Stimulated activated CD4-positive, alpha-beta T cell treated with anti-CD3 and anti-CD28 coated beads, Interleukin-4, amount 100 ng/mL, for 48 hours (primary cell): ENCODE results near the gene MAD1L1.
"Not testable (repeated sequence)": the region's sequence is repeated elsewhere in the genome, so short reads cannot be mapped to it uniquely, and the experiment has no call there.

Source experiments
- DNase-seq, 2 donors: peaks; one replicate each; pipeline ENCODE4 v3.0.0-alpha.2; 2020; ENCODE audit warnings: low read depth in 2 of 2

The MAD1L1 gene

DNA sequence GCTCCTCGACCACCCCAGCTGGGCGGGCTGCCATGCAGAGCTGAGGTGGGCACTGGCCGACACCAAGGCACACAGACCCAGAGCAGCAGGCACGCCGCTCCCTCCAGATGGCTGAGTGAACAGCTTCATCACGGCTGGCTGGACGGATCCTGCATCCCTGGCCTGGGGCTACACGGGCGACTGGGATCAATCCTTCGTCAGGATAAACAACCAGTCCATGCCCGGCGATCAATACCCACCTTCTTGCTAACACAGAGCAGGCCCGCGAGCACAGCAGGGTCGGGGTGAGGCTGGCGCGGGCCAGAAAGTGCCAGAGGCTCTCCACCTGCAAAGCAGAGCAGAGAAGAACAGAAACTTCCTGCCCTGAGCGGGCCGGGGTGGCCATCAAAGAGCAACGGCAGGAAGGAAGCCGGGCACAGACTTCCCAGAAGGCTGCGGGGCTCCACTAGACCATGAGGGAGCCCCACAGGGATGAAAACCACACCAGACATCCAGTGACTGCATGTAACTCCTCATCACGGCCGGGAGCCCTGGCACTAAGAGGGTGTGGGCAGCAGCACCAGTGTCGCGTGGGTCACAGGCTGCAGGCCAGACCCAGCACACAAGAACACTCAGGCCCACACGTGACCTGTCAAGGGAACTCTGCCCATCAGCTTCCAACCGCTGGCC is 166.4 kb downstream of the MAD1L1 start:
- peak in 1 of 2 donors; percentile 4 for DNase-seq

DNA sequence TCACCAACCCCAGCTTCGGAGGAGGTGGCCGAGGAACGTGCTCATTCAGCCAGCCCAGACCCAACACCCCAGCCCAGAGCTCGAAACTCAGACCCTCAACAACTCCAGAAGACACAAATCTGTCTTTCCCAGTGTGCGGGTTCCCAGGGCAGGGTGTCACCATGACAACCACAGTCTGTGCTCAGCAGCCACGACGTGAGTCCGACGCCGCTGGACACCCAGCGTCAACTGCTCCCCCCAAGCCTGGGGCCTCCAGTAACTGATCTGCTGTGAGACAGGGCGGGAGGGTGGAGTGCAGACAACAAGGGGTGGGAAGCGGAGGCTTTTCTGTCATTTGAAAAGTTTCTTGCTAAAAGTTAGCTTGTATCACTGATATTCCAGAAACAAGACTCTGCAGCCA is 167.2 kb downstream of the MAD1L1 start:
- DNase-seq, result no peak

DNA sequence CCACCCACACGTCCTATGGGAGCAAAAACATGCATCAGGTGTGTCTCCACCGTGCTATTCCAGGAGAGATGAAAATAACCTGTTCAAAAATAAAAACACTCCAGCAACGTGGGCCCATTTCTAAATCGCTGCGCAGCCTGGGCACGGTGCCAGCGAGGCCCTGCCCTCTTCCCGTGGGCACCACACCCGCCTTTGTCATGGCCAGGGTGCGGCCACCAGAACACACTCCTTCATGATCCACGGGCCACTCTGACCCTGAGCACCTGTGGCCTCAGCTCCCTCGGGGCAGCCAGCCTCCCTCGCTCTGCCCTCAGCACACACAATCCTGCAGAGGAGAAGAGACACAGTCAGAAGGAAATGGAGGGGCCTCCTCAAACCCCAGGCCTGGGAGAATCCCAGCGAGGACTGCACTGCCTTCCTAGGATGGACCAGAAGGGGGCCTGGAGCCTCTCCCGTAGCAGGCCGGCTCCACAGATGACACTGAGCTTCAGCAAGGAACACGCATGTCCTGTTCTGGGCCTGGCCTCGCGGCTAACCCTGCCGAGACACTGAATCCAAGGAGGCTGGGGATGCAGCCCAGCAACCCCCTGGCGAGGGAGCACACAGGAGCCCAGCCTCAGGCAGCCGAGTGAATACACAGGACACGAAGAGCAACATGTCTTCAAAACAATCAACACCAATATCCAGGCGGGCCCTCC is 169.0 kb downstream of the MAD1L1 start:
- no peak for DNase-seq

DNA sequence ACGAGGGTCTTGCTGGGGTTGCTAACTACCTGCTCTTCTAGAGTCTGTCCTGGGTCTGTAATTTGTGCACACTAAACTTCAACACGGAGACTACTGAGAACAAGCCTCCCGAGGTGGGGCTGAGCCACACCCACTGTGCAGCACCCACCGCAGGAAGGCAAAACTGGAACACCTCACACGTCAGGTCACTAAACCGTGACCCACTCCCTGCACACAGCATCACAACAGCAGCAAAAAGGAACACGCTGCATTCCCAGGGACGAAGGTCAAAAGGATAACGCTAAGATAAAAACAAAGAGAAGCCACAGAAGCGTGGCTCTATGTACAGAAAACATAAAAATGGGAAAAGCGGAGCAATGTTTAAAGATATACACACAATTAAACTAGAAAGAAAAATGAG is 170.1 kb downstream of the MAD1L1 start:
- DNase-seq, result no peak

DNA sequence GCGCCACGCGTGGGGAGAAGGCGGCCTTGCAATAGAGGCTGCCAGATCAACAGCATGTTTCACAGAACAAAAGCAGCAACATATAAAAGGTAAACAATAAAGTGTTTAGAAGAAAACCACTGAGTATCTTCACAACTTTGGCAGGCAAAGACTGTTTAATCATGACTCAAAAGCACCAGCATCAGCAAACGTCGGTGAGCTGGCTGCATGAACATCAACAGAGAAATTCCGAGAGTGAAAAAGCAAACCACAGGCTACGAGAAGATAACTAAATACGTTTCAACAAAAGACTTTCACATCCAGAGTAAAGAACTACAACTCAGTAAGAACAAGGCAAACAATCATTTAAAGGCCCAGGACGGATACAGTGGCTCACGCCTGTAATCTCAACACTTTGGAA is 172.0 kb downstream of the MAD1L1 start:
- DNase-seq, result no peak

DNA sequence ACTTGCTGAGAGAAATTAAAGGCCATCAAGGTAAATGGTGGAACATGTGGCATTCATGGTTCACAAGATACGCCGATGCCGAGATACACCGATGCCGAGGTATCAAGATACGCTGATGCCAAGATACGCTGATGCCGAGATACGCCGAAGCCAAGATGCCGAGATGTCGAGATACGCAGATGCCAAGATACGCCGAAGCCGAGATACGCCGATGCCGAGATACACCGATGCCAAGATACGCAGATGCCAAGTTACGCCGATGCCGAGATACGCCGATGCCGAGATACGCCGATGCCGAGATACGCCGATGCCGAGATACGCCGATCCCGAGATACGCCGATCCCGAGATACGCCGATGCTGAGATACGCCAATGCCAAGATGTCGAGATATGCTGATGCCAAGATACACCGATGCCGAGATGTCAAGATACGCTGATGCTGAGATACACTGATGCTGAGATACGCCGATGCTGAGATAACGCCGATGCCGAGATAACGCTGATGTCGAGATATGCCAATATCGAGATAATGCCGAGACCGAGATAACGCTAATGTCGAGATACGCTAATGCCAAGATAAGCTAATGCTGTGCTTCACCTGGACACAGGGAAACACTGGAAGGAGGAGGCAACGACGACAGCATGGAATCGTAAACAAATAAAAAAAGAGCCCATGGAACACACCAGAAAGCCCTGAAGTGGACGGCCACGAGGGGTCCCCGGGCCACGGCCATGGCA is 172.6 kb downstream of the MAD1L1 start:
- DNase-seq, result no peak

DNA sequence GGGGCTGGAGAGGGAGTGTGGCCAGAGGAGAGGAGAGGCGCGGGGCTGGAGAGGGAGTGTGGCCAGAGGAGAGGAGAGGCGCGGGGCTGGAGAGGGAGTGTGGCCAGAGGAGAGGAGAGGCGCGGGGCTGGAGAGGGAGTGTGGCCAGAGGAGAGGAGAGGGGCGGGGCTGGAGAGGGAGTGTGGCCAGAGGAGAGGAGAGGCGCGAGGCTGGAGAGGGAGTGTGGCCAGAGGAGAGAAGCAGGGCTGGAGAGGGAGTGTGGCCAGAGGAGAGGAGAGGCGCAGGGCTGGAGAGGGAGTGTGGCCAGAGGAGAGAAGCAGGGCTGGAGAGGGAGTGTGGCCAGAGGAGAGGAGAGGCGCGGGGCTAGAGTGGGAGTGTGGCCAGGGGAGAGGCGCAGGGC is 174.5 kb downstream of the MAD1L1 start:
- DNase-seq, result not testable (repeated sequence)

DNA sequence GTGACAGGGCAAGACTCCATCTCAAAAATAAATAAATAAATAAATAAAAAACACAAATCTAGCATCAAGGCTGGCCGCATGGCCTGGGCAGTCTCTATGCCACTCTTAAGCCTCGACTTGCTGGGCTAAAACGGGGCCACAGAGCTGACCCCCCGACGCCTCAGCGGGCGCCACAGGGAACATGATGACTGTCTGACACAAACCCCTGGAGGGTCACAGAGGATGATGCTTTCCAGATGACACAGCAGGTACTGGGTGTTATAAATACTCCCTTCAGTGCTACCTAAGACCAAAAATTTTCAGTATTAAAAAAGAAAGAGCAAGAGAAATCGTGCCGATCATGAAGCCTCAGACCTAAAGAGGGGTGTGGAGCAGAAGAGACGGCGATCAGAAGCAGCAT is 176.8 kb downstream of the MAD1L1 start:
- DNase-seq, result no peak

DNA sequence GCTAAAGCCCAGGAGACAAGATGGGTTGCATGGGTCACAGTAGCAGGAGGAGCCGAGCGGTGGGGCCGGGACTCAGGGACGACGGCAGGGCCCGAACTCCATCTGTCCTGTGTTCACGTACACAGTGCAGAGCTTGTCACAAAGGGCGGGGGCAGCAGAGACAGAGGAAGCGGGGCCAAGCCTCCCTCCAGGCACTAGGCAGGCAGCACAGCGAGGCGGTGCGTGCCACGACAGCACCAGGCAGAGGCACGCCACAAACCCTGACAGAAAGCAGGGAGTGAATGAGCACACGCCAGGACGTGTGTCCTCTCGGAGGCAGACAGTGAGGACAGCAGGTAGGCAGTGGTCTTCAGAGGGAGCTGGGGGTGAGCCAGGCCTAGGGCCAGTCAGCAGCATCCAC is 177.8 kb downstream of the MAD1L1 start:
- DNase-seq, result no peak

DNA sequence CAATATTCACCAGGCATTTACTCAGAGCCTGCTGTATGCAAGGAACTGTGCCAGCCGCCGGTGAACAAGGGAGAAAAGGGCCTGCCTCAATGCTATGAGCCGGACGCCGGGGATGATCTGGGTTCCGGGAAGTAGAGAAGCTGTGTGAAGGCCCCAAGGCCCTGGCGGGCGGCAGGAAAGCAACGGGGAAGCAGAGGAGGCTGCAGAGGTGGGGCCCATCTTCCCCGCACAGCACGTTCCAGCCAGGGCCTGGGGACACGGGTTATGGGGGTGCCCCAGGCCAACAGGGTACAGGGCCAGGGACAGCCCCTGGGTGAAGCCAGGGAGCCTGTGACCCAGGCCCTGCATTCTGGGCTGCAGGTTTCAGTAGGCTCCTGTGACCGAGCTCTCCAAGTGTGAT is 179.3 kb downstream of the MAD1L1 start:
- no peak for DNase-seq

DNA sequence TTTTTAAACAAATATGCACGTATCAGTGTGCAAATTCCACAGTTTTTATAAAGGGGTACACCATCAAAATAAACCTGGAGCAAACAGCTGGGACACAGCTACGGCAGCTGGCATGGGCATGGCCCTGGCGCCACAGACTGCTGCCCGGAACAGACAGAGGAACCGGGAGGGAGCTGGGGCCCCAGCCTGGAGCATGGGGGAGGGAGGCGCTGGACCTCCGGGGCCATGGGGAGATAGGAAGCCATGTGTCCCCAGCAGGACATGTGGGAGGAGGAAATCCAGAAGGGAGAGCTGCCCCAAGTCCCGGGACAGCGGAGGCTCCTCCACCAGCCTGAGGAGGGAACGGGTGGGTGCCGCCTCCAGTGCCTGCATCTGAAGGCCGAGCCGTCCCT is 180.1 kb downstream of the MAD1L1 start:
- DNase-seq, result no peak

DNA sequence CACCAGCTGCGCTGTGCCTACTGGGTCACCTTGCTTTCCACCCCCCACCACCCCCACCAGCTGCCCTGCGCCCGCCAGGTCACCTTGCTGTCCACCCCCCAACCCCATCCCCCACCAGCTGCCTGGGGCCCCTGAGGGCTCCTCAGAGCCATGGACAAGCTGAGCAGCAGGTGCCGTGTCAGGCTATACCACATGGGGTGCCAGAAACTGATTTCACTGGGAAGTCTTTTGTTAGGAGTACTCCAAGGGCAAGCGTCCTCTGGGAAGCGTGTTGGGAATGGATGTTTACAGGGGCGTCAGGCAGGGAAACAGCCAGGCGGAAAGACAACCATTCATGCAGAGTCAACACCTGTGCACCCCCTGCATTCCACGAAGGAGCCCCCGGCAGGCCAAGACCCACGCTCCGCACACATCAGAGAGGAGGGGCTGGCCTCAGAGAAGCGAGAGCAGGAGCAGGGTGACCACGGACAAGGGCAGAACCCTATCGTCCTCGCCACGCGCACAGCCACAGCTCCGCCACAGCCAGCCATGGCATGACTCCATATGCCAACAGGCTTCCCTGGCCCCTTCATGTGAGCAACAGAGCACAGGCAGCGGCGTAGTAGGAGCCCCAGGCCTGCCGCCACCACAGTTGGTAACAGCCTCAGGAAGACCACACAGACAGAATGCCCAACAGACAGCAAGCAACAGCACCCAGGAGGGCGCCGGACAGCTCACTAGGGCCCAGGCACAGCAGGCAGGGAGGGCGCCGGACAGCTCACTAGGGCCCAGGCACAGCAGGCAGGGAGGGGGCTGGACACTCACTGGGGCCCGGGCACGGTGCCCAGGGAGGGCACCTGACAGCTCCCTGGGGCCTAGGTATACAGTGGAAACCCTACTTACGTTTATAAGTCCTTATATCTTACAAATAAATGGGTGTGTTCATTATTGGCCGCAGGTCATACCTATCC is 180.8 kb downstream of the MAD1L1 start:
- no peak for DNase-seq

DNA sequence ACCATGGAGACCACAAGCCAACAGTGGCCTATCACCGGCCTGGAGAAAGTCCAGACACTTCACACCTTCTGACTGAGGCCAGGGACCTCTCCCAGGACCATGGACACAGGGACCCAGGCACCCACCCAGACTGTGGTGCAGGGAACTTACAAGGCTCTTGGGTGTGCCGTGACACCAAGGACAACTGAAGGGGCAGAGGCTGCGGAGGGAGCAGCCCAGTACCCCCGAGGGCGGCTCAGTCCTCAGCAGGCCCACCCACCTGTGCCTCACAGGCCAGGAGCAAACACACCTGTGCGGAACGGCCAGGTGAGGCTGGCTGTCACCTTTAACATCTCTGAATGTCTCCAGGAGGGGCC is 182.3 kb downstream of the MAD1L1 start:
- no peak for DNase-seq

DNA sequence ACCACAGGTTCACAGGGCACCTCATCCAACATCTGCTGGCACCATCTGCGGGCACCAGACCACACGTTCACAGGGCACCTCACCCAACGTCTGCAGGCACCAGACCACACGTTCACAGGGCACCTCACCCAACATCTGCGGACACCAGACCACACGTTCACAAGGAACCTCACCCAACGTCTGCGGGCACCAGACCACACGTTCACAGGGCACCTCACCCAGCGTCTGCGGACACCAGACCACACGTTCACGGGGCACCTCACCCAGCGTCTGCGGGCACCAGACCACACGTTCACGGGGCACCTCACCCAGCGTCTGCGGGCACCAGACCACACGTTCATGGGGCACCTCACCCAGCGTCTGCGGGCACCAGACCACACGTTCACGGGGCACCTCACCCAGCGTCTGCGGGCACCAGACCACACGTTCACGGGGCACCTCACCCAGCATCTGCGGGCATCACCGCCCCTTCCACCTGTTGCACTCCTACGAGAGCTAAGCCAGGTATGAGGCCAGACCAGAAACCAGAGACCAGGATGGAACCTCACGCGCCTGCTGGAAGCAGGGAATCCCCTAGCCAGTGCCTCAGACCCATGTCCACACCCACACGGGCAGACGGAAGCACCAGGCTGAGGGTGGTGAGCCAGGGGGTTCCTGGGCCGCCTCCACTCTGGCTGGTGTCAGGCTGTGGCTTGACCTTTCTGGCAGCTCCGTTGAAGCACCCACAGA is 182.8 kb downstream of the MAD1L1 start:
- DNase-seq, result no peak

DNA sequence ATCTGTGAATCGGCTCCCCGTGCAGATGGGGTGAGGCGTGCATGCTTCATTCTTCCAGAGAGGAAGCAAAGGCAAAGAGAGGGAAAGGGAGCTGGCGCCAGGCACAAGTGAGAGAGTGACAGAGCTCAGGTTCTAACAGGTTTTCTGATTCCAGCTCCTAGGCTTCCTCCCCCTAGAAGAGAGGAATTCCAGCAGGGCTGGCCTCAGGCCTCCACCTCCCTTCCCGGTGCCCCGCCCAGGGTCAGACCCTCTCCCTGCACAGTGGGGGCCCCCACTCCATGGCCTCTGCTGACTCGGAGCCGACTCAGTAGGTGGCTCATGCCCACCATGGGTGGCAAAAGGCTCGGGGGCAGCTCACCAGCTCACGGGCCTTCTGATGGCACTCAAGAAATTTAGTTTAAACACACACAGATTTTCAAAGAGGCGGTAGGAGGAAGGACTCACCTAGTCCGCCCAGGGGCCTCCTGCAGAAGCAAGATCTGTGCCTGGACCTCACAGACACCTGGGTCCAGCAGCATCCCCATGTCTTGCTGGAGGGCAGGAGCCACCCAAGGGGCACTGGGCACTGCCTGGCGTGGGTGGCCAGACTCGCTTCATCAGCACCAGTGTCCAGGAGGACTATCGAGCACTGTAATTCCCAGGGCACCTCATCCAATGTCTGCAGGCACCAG is 183.5 kb downstream of the MAD1L1 start:
- DNase-seq, result no peak

DNA sequence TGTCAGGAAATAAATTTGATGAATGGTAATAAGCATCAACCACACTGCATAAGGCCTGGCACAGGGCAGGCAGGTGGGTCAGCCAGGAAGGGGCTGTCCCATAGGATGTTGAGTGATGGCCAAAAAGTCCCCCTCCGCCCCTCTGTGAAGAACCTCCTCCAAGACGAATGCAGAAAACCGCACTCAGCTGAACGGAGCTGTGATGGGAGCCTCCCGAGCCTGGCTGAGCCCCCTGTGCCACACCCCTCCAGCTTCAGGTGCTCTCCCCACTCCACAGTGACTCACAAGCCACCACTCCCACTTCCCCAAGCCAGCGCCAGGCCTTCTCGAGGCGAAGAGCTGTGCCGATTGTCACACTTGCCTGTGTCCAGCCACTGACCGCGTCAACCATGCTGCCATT is 184.2 kb downstream of the MAD1L1 start:
- no peak for DNase-seq

DNA sequence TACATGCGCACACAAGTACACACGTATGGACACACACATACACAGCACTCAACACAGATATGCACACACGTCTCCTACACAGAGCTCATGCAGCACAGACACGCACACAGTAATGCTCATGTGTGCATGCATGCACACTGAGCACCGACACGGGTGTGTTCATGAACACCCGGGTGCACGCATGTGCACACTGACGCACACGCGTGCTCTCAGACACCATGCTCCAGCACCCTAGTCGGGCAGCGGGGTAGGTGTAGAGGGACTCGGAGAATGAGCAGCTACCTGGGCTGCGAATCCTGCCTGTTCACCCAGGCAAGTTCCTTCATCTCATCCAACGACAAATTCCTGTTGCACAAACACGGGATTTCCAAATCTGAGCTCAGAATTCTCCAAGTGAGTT is 184.7 kb downstream of the MAD1L1 start:
- DNase-seq, result no peak

DNA sequence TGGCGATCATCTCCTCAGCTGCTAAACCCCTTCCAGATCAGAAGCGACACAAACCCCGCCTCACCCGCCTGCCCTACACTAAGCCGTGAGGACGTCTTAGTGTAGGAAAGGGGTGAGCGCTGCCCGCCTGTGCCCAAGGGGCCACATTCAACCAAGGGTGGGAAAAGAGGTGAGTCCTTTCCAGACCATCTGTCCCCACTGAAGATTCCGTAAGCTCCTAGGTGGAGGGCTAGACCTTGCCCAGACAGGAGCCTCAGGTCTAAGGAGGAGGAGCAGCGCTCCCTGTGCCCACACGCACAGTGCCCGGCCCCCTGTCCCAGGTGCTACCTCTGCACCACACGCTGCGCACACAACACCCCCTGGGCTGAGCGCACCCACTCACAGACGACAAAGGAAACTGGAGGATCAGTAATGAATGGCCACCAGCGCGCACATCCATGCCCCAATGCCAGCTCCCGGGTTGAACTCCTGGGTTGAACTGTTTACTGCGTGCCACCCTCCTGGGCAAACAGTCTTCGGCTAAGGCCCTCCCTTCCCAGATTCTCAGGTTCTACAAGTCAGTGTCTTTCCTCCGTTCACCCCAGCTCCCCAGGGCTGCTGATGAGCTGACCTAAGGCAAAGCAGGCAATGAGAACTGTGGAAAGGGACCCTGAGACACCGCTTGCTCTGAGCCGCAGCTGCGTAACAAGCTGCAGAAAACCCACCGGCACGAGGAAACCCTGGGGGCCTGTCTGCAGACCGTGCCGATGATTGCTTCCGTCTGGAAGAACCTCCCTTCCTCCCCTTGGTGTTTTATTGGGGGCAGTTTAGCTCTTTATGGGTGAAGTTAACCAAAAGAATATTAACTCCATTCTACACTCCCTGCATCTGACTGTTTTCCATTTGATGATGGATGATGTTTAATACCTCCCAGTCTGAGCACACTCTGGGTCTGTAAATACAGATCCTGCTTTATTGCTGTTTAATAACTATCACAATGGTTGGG is 185.9 kb downstream of the MAD1L1 start:
- no peak for DNase-seq

DNA sequence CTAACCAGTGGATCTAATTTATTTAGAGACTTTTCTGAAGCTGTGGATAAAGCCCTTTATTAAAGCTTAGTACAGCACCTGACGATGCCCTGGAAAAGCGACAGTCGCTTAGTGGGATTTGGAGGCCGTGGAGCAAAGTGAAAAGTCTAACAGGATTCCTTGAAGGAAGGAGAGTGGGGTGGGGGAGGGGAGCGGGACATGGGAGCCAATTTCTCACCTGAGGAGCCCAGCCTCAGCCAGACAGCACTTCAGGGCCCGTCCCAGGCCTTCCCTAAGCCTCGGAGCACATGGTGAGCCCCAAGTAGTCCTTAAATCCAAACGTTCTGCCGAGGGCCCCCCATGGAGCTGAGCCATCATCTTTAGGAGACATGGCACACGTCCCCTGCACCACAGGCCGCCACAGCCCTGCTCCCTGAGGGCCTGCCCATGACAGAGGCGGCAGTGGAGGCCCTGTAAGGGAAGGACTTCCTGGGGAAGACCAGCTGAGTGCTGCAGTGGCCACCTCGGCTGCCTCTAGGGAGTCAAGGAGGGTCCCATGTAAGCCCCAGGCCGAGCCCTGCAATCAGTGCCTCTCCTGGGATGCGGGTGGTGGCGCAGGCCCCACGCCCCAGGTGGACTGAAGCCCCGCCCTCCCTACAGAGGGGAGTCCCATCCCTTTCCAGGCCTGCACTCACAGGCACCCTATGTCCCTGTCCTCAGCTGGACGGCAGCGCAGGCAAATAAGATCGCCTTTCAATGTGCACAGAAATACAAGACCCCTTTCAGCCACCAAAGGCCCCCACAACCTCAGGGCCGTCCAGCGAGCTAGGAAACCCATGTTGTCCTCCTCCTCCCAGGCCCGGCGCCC is 187.0 kb downstream of the MAD1L1 start:
- DNase-seq, result no peak
